Measurements from ENCODE around the gene SVIL. TPM values are rescaled to one million over a fixed set of nuclear protein-coding genes. Genes with fewer than 3 reads are reported as not detected.

Gene SVIL
- total and polyA plus RNA-seq, 2 experiments from 2014 or later, result 5.9 to 7.3 TPM

DNA sequence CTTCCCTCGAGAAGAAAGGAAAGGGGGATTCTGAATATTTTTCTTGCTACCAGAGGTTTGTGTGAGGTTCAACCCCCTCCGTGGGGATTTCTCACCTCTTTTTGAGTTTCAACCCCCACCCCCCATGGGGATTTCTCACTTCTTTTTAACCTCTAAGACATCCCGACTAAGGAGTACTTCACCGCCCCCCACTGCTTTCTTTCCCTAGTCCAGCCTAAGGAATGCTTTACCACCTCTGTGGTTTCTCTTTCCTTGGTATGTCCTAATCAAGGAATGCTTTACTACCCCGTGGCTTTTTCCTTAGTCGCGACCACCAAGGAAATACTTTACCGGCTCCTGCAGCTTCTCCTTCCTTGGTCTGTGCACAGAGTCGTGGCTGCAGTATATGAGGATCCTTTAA, 196.5 kb downstream of the SVIL start:
- Histone ChIP-seq H4K20me1 (ENCODE audit: insufficient read depth) (peaks cover 22% of the 10 kb centered on the region), H3K27ac (no peak overlapping the region), H3K4me1 (ENCODE audit: insufficient read depth) (peaks cover 11% of the 10 kb centered on the region; the same call in 1 of the 2 replicates), H3K4me3 (no peak overlapping the region), H3K4me2 (ENCODE audit: unreplicated experiment) (no peak overlapping the region), H3K9me3 (ENCODE audit: low read depth) (no peaks in the 10 kb centered on the region), H3F3A (ENCODE audit: insufficient read depth) (peaks cover 12% of the 10 kb centered on the region; the same call in 1 of the 2 replicates), H3K9me2 (ENCODE audit: insufficient read depth) (no peaks in the 10 kb centered on the region), H3K9ac (no peak overlapping the region), H3K36me3 (ENCODE audit: low read depth) (no peaks in the 10 kb centered on the region), H3K27me3 (replicated peaks; ENCODE audit: insufficient read depth) (no peaks in the 10 kb centered on the region), H3K79me2 (ENCODE audit: insufficient read depth) (peaks cover 98% of the 10 kb centered on the region), H2AFZ (no peak overlapping the region)
- in situ Hi-C loops (cut with MboI), result no loop called here
- no peak for DNase-seq
- 95 to 97% methylated on average over 8 to 9 of the region's 9 CpGs for WGBS, 2 experiments (ENCODE audit: low coverage in 1 of 2, low lambda C conversion rate in 2 of 2, missing lambda C conversion rate in 2 of 2)
- no peak for TF ChIP-seq EZH2 (IDR thresholded peaks at IDR 0.05; ENCODE audit: insufficient read depth, poor library complexity, severe bottlenecking)
- no peak for TF ChIP-seq EZH2phosphoT487 (IDR thresholded peaks at IDR 0.05; ENCODE audit: insufficient read depth, low read depth)

DNA sequence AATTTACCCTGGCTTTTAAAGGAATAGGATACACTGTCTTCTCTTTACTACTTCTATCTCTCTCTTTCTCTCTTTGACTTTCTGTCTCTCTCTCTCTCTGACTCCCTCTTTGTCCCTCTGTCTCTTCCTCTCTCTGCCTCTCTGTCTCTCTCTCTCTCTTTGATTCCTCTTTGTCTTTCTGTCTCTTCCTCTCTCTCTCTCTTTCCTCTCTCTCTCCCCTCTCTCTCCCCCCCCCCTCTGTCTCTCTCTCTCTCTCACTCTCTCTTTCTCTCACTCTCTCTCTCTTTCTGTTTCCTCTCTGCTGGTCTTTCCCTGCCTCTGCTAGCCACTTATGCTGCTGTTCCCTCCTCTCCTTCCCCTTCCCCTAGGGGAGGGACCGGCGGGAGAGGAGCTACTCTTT, 196.9 kb downstream of the SVIL start:
- Histone ChIP-seq H3F3A (ENCODE audit: insufficient read depth) (peaks cover 12% of the 10 kb centered on the region; the same call in 1 of the 2 replicates), H3K36me3 (ENCODE audit: low read depth) (no peaks in the 10 kb centered on the region), H3K4me3 (no peak overlapping the region), H3K4me2 (ENCODE audit: unreplicated experiment) (no peak overlapping the region), H3K4me1 (ENCODE audit: insufficient read depth) (peaks cover 11% of the 10 kb centered on the region; the same call in 1 of the 2 replicates), H3K9me2 (ENCODE audit: insufficient read depth) (no peaks in the 10 kb centered on the region), H4K20me1 (ENCODE audit: insufficient read depth) (peaks cover 22% of the 10 kb centered on the region), H3K9me3 (ENCODE audit: low read depth) (no peaks in the 10 kb centered on the region), H3K9ac (no peak overlapping the region), H3K27ac (no peak overlapping the region), H2AFZ (no peak overlapping the region), H3K79me2 (ENCODE audit: insufficient read depth) (peaks cover 98% of the 10 kb centered on the region), H3K27me3 (replicated peaks; ENCODE audit: insufficient read depth) (no peaks in the 10 kb centered on the region)
- TF ChIP-seq EZH2phosphoT487 (IDR thresholded peaks at IDR 0.05; ENCODE audit: insufficient read depth, low read depth) (no peak), EZH2 (IDR thresholded peaks at IDR 0.05; ENCODE audit: insufficient read depth, poor library complexity, severe bottlenecking) (no peak)
- WGBS, 2 experiments (ENCODE audit: low coverage in 1 of 2, low lambda C conversion rate in 2 of 2, missing lambda C conversion rate in 2 of 2), result 93 to 100% methylated on average over 2 of the region's 2 CpGs
- DNase-seq, result no peak
- in situ Hi-C loops (cut with MboI), result no loop called here

DNA sequence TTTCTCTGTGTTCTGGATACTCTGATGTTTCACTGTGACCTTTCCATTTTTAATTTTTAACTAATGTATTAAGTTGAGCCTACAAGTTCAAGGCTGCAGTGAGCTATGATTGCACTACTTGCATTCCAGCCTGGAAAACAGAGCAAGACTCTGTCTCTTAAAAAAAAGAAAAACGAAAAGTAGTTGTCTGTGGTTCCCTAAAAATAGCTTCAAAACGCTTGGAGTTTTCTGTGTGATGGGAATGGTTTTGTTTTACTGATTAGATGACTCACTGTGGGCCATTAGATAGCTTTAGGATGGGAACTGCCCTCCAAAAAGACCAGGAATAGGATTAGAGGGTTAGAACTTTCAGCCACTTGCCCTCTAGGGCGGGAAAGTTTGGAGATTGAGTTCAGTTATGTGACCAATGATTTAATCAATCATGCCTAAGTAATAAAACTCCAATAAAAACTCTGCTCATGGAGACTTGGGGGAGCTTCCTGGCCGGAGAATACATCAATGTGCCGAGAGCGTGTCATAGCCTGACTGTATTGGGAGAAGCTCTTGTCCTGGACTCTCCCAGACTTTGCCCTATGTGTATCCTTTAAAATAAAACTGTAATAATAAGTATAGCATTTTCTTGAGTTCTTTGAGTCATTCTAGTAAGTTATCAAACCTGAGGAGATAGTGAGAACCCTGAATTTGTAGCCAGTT, 198.8 kb downstream of the SVIL start:
- no peaks in the 10 kb centered on the region for H3K9me2 ChIP-seq (ENCODE audit: insufficient read depth)
- H3K36me3 ChIP-seq (ENCODE audit: low read depth), result no peaks in the 10 kb centered on the region
- peak overlapping the region; percentile 13; the same call in 1 of the 2 replicates for H3K9ac ChIP-seq
- peaks cover 96% of the 10 kb centered on the region for H3K79me2 ChIP-seq (ENCODE audit: insufficient read depth)
- no peaks in the 10 kb centered on the region for H3K9me3 ChIP-seq (ENCODE audit: low read depth)
- H3K4me3 ChIP-seq, result no peak overlapping the region
- WGBS, 2 experiments (ENCODE audit: low coverage in 1 of 2, low lambda C conversion rate in 2 of 2, missing lambda C conversion rate in 2 of 2), result 72 to 78% methylated on average over 6 of the region's 6 CpGs
- H3K27ac ChIP-seq, result peak overlapping the region; percentile 9; the same call in 1 of the 2 replicates
- H4K20me1 ChIP-seq (ENCODE audit: insufficient read depth), result peaks cover 22% of the 10 kb centered on the region
- H3F3A ChIP-seq (ENCODE audit: insufficient read depth), result peaks cover 12% of the 10 kb centered on the region; the same call in 1 of the 2 replicates
- DNase-seq, result peak; percentile 53
- TF ChIP-seq EZH2phosphoT487 (IDR thresholded peaks at IDR 0.05; ENCODE audit: insufficient read depth, low read depth), result no peak
- TF ChIP-seq EZH2 (IDR thresholded peaks at IDR 0.05; ENCODE audit: insufficient read depth, poor library complexity, severe bottlenecking), result no peak
- H2AFZ ChIP-seq, result no peak overlapping the region
- peak overlapping the region; percentile 8 for H3K4me2 ChIP-seq (ENCODE audit: unreplicated experiment)
- H3K27me3 ChIP-seq (replicated peaks; ENCODE audit: insufficient read depth), result no peaks in the 10 kb centered on the region
- peaks cover 11% of the 10 kb centered on the region; the same call in 1 of the 2 replicates for H3K4me1 ChIP-seq (ENCODE audit: insufficient read depth)
- in situ Hi-C loops (cut with MboI), result no loop called here

DNA sequence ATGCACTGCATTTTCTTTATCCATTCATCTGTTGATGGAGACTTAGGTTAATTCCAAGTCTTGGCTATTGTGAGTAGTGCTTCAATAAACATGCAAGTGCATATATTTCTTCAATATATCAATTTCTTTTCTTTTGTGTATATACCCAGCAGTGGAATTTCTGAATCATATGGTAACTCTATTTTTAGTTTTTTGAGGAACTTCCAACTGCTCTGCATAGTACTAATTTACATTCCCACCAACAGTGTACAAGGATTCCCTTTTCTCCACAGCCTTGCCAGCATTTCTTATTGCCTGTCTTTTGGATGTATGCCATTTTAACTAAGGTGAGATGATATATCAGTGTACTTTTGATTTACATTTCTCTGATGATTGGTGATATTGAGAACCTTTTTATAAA, 200.7 kb downstream of the SVIL start:
- Histone ChIP-seq H3K9me2 (ENCODE audit: insufficient read depth) (no peaks in the 10 kb centered on the region), H3K9ac (no peak overlapping the region), H3K4me3 (no peak overlapping the region), H4K20me1 (ENCODE audit: insufficient read depth) (peaks cover 17% of the 10 kb centered on the region), H3K27ac (no peak overlapping the region), H3K79me2 (ENCODE audit: insufficient read depth) (peaks cover 86% of the 10 kb centered on the region), H3K4me2 (ENCODE audit: unreplicated experiment) (no peak overlapping the region), H3F3A (ENCODE audit: insufficient read depth) (peaks cover 12% of the 10 kb centered on the region), H3K9me3 (ENCODE audit: low read depth) (no peaks in the 10 kb centered on the region), H3K36me3 (ENCODE audit: low read depth) (no peaks in the 10 kb centered on the region), H2AFZ (no peak overlapping the region), H3K27me3 (replicated peaks; ENCODE audit: insufficient read depth) (no peaks in the 10 kb centered on the region), H3K4me1 (ENCODE audit: insufficient read depth) (peaks cover 11% of the 10 kb centered on the region; the same call in 1 of the 2 replicates)
- in situ Hi-C loops (cut with MboI), result no loop called here
- peak; percentile 29 for DNase-seq
- TF ChIP-seq EZH2phosphoT487 (IDR thresholded peaks at IDR 0.05; ENCODE audit: insufficient read depth, low read depth), result no peak
- TF ChIP-seq EZH2 (IDR thresholded peaks at IDR 0.05; ENCODE audit: insufficient read depth, poor library complexity, severe bottlenecking), result no peak

Measured in GM23248 (cell line).